Right cardiac atrium (tissue), 5 donors: Measurements from ENCODE around the gene TMEM86B. TPM values are rescaled to one million over a fixed set of nuclear protein-coding genes. Genes with fewer than 3 reads are reported as not detected.

Source experiments
- ATAC-seq, 2 donors: fragments of 200-7000 bp; cut with Tn5 transposase; one replicate each; pipeline versions ENCODE4 v1.8.0 to v1.9.1; 2020; ENCODE audit warnings: moderate library complexity in 2 of 2, mild to moderate bottlenecking in 1 of 2
- DNase-seq, 3 donors: peaks; one replicate each; pipeline ENCODE4 v3.0.0-alpha.2; 2020
- H3K27ac ChIP-seq: one replicate; pipeline ENCODE4 v1.5.1; 2013; ENCODE audit warnings: mild to moderate bottlenecking, low read length, control low read depth, moderate library complexity
- H3K27me3 ChIP-seq: one replicate; pipeline ENCODE4 v1.6.1; 2013; ENCODE audit not compliant: control insufficient read depth, insufficient read depth
- H3K4me1 ChIP-seq: one replicate; pipeline ENCODE4 v1.6.1; 2013; ENCODE audit warnings: low read length; ENCODE audit not compliant: control insufficient read depth, insufficient read depth
- H3K4me3 ChIP-seq: one replicate; pipeline ENCODE4 v1.5.1; 2013; ENCODE audit warnings: low read length, control low read depth
- H3K9me3 ChIP-seq: one replicate; pipeline ENCODE4 v1.6.1; 2013; ENCODE audit warnings: low read length; ENCODE audit not compliant: control insufficient read depth
- WGBS: extraction: QIAGEN DNeasy Blood & Tissue Kit; methylation state at CpG from one replicate; pipeline ENCODE4 v1.1.7; 2013; 5-methylcytosine and 5-hydroxymethylcytosine counted together
- intact Hi-C, 4 donors: fragments of 100-400 bp; cut with DNase I; formaldehyde crosslinking; loops; one replicate each; pipeline versions ENCODE4 v1.11.0 to v1.14.0; 2022 to 2023
- polyA plus RNA-seq: library from polyadenylated mRNA; stranded (reverse); fragments of 200-250 nt; gene quantifications from one replicate; pipeline ENCODE4 v1.2.3, GENCODE V29; 2013
- total RNA-seq, 4 donors: library from RNA; stranded (reverse); fragmentation: NEBNext Ultra II Directional; extraction: Animal tissue kit (Norgen Biotek cat#: 25700); gene quantifications; one replicate each; pipeline ENCODE4 v1.2.1, GENCODE V29; 2021
- donor health status: healthy with polysubstance abuse.
- donor health status: DM: no; HTN: yes; CAD: no.
- donor health status: DM: no; HTN: no; CAD: no.
- donor health status: DM: no; HTN: yes; CAD: no; lungs with severe emphysema.
- donor health status: DM: yes; HTN: yes; CAD: no.

TMEM86B gene
- total and polyA plus RNA-seq, 5 donors = 0.80 to 2.1 (median 1.5) TPM

DNA sequence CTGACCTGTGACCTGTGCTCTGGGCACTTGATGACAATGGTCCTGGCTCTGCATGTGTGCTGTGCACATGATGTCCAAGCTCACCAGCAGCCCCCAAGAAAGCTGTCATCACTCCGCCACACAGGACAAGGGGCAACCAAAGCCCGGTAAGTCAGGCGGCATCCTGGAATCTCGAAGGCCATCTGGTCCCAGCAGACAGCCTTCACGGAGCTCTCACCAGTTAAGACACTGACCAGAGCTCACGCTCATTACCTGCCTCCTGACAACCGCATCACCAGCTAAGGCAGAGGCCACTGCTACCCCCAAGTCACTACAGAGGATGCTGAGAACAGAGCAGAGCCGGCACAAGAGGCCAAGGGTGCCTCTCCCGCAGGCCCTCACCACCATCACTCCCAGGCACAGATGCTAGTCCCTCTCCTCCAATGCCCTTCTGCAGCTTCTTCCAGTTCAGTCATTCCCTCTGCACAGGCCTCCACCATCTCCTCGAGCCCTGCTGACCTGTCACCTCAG, 19.7 kb upstream of the TMEM86B start:
- 58% methylated on average over 10 of the region's 10 CpGs for WGBS
- no peaks in the 10 kb centered on the region for H3K27me3 ChIP-seq
- no peak overlapping the region for H3K4me3 ChIP-seq
- H3K4me1 ChIP-seq = peaks cover 4% of the 10 kb centered on the region
- intact Hi-C loops = no loop called here
- ATAC-seq (no peak), DNase-seq (no peak)
- H3K9me3 ChIP-seq = no peaks in the 10 kb centered on the region
- H3K27ac ChIP-seq = no peak overlapping the region

DNA sequence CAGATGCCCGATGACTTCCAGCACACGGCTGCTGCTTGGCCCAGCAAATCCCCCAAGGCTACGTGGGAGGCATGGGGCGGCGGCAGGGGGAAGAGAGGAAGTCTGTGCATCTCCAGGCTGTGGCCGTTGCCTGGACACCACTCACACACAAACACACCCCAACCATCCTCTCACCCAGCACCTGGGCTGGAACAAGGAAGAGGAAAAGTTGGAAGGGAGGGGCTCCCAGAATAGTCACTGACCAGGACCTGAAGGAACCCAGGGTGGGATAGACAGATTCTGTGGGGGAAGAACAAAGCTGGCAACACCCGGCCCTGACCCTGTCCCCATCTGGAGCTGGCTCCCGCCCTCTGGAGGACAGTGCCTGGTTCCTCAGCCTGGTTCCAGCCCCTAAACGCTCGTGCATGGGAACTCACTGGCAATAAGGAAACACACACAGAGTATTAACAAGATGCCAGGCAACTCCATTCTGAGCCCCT, 19.1 kb upstream of the TMEM86B start:
- Histone ChIP-seq H3K9me3 (no peaks in the 10 kb centered on the region), H3K27me3 (no peaks in the 10 kb centered on the region), H3K4me1 (peaks cover 4% of the 10 kb centered on the region), H3K4me3 (no peak overlapping the region), H3K27ac (no peak overlapping the region)
- WGBS = 18% methylated on average over 10 of the region's 10 CpGs
- ATAC-seq (peak; percentile 52 to 71), DNase-seq (peak in 2 of 3 donors; percentile 62 to 69)
- intact Hi-C loops = no loop called here

DNA sequence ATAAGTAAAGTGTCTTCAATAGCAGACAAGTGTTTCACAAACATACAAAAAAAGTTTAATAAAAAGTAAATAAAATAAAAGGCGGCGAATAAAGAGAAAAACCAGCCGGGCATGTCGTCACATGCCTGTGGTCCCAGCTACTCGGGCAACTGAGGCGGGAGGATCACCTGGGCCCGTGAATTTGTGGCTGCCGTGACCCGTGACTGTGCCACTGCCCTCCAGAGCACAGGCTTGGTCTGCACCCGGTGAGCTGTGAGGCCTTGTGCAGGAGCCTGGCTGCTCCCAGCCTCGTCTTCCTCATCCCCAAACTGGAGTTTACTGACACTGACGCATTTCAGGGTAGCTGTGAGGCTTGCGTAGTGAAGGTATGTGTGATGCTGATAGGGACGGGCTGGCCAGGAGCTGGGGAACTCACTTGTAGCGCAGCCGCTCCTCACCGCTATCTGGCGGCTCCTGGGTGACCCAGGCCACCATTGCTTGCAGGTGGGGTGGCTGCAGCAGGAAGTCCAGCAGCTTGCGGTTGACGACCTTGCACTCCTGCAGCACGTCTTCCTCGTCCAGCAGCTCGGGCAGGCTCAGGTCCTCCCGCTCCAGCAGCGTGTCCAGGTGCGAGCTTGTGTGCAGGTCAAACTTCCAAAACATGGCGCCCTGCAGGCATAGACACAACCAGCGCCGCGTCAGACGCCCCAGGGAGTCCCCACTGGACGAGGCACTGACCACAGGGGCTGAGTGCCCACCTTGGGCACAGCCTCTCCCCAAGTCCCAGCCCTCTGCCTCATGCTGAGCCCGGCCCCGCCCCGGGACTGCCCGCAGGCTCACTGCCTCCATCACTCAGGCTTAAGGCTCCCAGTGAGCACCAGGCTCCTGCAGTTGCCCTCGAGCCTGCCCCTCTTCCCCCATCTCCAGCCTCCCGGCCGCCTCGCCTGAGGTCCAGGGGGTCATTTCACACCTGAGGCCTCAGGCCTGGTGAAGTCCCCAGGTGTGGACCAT, 18.2 kb upstream of the TMEM86B start:
- ATAC-seq = no peak
- no peak overlapping the region for H3K27ac ChIP-seq

DNA sequence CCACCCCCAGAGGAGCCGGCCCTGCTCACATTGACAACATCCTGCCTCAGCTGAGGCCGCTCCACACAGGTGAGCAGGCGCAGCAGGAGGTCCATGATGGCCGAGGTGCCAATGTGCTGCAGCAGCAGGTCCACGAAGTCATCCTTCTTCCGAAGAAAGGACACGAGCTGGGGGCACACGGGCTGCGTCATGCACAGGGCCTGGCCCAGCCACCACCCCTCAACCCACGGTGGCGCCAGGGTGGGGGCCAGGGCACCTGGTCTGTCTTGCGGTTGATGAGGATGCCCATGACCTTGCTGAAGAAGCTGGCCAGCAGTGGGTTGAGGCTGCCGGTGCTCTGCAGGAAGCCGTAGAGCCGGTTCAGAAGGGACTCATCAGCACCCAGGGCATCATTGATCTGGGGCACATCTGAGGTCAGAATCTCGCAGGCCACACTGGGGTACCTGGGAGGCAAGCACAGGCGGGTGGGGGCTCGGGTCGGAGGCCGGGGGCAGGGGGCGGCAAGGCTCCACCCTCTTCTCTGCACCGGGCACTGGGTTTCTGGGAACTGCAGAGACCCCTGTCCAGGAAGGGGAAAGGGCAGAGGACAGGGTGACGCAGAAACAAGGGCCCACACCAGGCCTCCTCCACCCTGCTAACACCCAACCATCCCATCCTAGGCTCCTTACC, 16.8 kb upstream of the TMEM86B start:
- Histone ChIP-seq H3K9me3 (no peaks in the 10 kb centered on the region), H3K27ac (no peak overlapping the region), H3K4me1 (peaks cover 4% of the 10 kb centered on the region), H3K4me3 (no peak overlapping the region), H3K27me3 (no peaks in the 10 kb centered on the region)
- intact Hi-C loops = no loop called here
- 93% methylated on average over 23 of the region's 23 CpGs for whole genome bisulfite sequencing
- ATAC-seq (no peak), DNase-seq (no peak)

More for the DNA sequence above, 18.2 kb upstream of the TMEM86B start:
- DNase-seq = peak in 1 of 3 donors; percentile 49
- Histone ChIP-seq H3K9me3 (no peaks in the 10 kb centered on the region), H3K27me3 (no peaks in the 10 kb centered on the region), H3K4me1 (peaks cover 4% of the 10 kb centered on the region), H3K4me3 (no peak overlapping the region)
- intact Hi-C loops = no loop called here
- WGBS = 89% methylated on average over 40 of the region's 40 CpGs

DNA sequence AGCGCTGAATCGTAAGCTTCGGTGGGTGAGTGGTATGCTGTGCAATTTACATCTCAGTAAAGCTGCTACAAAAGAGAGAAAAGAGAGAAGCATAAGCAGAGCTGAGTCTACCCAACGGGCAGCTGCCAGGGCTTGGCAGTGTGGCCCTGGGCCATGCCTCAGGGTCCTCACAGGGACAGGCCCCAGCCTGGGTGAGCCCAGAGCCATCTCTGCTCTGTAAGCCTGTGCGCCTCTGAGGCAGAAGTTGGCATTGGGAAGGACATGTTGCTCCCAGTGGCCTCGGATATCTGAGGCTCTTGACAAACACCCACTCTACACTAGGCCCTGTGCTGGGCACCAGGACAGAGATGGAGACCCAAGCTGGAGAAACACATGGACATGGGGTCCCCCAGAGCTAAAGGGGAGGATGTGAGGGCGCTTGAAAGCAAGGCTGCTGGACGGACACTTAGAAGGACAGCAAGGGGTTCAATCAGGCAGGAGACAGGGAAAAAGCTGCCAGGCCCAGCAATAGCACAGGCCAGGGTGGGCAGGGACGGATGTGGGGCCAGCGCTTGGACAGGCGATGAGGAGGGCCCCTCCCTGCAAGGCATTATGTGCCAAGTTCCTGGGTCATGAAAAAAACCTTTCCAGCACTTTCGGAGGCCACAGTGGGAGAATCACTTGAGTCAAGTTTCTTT, 15.6 kb upstream of the TMEM86B start:
- intact Hi-C loops = no loop called here
- no peak overlapping the region for H3K4me3 ChIP-seq
- H3K4me1 ChIP-seq = peaks cover 4% of the 10 kb centered on the region
- 84% methylated on average over 12 of the region's 12 CpGs for WGBS
- DNase-seq = no peak
- H3K27me3 ChIP-seq = no peaks in the 10 kb centered on the region
- no peak overlapping the region for H3K27ac ChIP-seq
- no peaks in the 10 kb centered on the region for H3K9me3 ChIP-seq
- ATAC-seq = no peak

DNA sequence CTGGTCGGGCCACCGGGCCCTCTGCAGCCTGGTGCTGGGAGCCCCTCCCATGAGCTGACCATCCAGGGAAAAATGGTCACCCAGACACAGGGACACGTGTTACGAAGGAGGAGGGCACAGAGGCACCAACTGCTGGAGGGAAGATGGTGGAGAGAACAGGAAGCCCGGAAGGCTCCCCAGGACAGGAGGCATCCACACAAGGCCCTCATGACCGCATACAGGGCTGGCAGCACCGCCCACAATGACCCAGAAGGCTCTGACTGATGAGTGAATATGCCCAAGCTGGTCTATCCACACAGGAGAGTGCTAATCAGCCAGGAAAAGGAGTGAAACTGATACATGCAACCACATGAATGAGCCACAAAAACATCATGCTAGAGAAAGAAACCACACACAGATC, 14.0 kb upstream of the TMEM86B start:
- WGBS = 74% methylated on average over 7 of the region's 7 CpGs
- no peak overlapping the region for H3K4me3 ChIP-seq
- H3K27ac ChIP-seq = no peak overlapping the region
- no peaks in the 10 kb centered on the region for H3K27me3 ChIP-seq
- no peaks in the 10 kb centered on the region for H3K9me3 ChIP-seq
- peaks cover under 1% of the 10 kb centered on the region for H3K4me1 ChIP-seq
- intact Hi-C loops = no loop called here
- ATAC-seq (no peak), DNase-seq (no peak)

DNA sequence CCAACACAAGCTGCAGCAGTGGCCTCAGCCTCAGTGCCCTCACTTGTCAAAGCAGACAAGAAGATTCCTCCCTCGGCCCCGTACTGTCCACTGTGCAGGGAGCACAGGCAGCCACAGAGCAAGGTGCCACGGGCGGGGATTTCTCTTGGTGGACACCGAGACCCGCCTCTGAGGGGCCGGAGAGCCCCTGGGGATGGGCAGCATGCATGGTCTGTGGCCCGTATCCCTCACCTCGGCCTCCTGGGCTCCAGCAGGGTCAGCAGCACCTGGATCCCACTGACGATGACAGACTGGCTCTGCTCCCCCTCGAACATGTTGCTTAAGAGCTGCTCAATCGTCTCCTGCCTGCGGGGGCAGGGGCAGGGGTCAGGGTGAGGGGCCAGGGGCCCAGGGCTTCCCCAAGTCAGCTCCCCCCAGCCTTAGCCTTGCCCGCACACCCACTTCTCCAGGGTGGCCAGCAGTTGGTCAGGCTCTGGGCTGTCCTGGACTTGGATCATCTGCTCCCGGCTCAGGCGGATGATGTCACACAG, 13.4 kb upstream of the TMEM86B start:
- DNase-seq = peak in 1 of 3 donors; percentile 29
- Histone ChIP-seq H3K9me3 (no peaks in the 10 kb centered on the region), H3K4me3 (no peak overlapping the region), H3K4me1 (no peaks in the 10 kb centered on the region), H3K27ac (no peak overlapping the region), H3K27me3 (no peaks in the 10 kb centered on the region)
- no peak for ATAC-seq
- intact Hi-C loops = no loop called here
- 89% methylated on average over 16 of the region's 16 CpGs for WGBS

DNA sequence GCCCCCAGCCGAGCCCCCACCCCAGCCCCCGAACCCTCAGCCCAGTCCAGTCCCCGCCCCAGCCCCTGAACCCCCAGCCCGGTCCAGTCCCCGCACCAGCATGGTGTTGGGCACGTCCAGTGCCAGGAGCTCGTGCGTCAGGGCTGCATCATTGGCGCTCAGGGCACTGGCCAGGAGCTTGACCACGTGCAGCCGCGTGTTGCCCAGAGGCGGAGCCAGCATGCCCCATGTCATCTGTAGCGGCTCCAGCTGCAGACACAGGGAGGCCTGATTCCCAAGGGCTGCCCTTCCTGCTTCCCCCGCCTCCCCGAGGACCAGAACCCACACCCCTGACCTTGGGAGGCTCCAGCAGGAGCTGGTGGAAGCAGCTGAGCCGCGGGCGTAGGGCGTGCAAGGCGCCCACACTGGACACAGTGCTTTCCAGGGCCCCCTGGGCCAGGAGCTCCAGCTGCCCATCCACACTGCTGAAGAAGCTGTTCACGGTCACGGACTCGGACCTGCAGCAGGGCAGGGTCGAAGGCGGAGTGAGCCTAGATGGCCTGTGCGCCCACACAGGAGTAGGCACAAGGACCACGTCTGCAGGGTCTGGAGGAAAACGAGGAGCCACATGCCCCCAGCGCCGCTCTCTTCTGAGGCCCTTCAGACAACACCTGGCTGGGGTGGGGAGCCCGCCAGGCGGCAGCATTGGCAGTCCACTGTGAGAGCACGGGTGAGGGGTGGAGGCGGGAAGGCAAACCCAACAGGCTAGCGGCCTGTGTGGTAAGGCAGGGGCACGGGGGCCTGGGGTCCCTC, 12.8 kb upstream of the TMEM86B start:
- Histone ChIP-seq H3K9me3 (no peaks in the 10 kb centered on the region), H3K27ac (no peak overlapping the region), H3K27me3 (no peaks in the 10 kb centered on the region), H3K4me1 (no peaks in the 10 kb centered on the region), H3K4me3 (no peak overlapping the region)
- DNase-seq = peak in 1 of 3 donors; percentile 34
- no peak for ATAC-seq
- intact Hi-C loops = no loop called here
- WGBS = 93% methylated on average over 37 of the region's 37 CpGs

DNA sequence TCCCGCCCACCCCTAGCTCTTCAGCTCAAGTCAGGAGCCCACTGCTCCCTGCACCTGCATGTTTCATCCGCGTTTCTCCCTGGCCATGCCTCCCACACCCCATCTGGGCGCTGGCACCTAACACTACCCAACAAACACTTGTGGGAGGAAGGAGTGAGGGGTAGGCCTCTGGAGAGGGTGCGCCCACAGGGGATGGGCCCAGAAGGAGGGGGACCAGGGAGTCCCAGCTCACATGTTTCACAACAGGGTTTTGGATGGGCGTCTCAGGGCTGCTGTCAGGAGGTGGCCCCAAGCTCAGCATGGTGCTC, 12.1 kb upstream of the TMEM86B start:
- H3K9me3 ChIP-seq = no peaks in the 10 kb centered on the region
- no peaks in the 10 kb centered on the region for H3K27me3 ChIP-seq
- intact Hi-C loops = no loop called here
- H3K4me3 ChIP-seq = no peak overlapping the region
- DNase-seq (no peak), ATAC-seq (no peak)
- no peak overlapping the region for H3K27ac ChIP-seq
- WGBS = 94% methylated on average over 6 of the region's 6 CpGs
- no peaks in the 10 kb centered on the region for H3K4me1 ChIP-seq

DNA sequence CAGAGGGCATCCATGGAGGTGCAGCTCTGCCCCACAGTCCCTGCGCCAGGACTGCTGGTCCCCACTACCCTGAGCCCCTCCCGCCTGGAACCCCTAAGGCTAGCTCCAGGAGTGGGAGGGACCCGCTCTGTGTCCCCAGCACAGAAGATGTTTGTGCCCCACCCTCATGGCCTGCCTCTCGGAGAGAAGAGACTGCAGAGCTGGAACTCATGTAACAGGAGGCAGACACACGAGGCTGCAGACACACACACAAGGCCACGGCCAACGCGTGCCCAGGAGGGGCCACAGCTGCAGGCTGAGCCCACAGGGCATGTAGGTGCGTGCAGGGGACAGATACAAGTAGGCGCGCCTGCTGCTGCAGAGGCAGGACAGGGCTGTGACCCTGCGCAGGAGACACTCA, 10.4 kb upstream of the TMEM86B start:
- DNase-seq (peak in 1 of 3 donors; percentile 21), ATAC-seq (no peak)
- 93% methylated on average over 12 of the region's 12 CpGs for WGBS
- H3K27me3 ChIP-seq = no peaks in the 10 kb centered on the region
- no peaks in the 10 kb centered on the region for H3K4me1 ChIP-seq
- H3K27ac ChIP-seq = no peak overlapping the region
- intact Hi-C loops = no loop called here
- no peaks in the 10 kb centered on the region for H3K9me3 ChIP-seq
- no peak overlapping the region for H3K4me3 ChIP-seq
